Calu3 (cell line): ENCODE results near the gene ANKS6. TPM values are rescaled to one million over a fixed set of nuclear protein-coding genes. Genes with fewer than 3 reads are reported as not detected.

ENCODE experiments used
- BruUV-seq: library from RNA; stranded (reverse); fragments of 400-500 nt; replicated peaks from 2 replicates; lab custom pipeline; 2021; lab: Mats Ljungman, UMichigan
- CTCF ChIA-PET: fragments of 300-600 bp; sonication (Branson Sonifier 250); formaldehyde crosslinking; loops from one replicate; lab custom pipeline; 2022; ENCODE audit warnings: antibody characterized with exemption; lab: Charles Lee
- DNase-seq: peaks from one replicate; pipeline ENCODE4 v3.0.0; 2022
- H3K27ac Mint-ChIP-seq: one replicate; pipeline ENCODE4 v1.8.0; 2022; ENCODE audit warnings: mixed read lengths; ENCODE audit not compliant: unreplicated experiment
- H3K27me3 Mint-ChIP-seq: one replicate; pipeline ENCODE4 v1.8.0; 2022; ENCODE audit warnings: mixed read lengths; ENCODE audit not compliant: unreplicated experiment
- H3K36me3 Mint-ChIP-seq: one replicate; pipeline ENCODE4 v1.8.0; 2022; ENCODE audit warnings: mild to moderate bottlenecking, moderate library complexity, mixed read lengths; ENCODE audit not compliant: insufficient read depth, unreplicated experiment
- H3K4me1 Mint-ChIP-seq: one replicate; pipeline ENCODE4 v1.8.0; 2022; ENCODE audit warnings: mild to moderate bottlenecking, low read depth, mixed read lengths; ENCODE audit not compliant: unreplicated experiment
- H3K4me3 Mint-ChIP-seq: one replicate; pipeline ENCODE4 v1.8.0; 2022; ENCODE audit warnings: mild to moderate bottlenecking, low read depth, moderate library complexity, mixed read lengths; ENCODE audit not compliant: unreplicated experiment
- H3K9me3 Mint-ChIP-seq: one replicate; pipeline ENCODE4 v1.8.0; 2022; ENCODE audit warnings: low read depth, mixed read lengths; ENCODE audit not compliant: unreplicated experiment
- intact Hi-C: fragments of 100-400 bp; cut with micrococcal nuclease; formaldehyde crosslinking; loops from one replicate; pipeline ENCODE4 v1.10.0; 2022; ENCODE audit not compliant: unreplicated experiment
- total RNA-seq: library from RNA; stranded (reverse); gene quantifications from 2 replicates; pipeline ENCODE4 v1.2.3, GENCODE V29; 2022
- TF ChIP-seq, protein P1 (sequence below): fragments of 200-600 bp; IDR thresholded peaks from one replicate; pipeline ENCODE4 v1.8.0; 2022; ENCODE audit warnings: antibody characterized with exemption; ENCODE audit not compliant: unreplicated experiment

Gene ANKS6
- total RNA-seq, 1 experiment from 2014 or later: 31.5 TPM

DNA sequence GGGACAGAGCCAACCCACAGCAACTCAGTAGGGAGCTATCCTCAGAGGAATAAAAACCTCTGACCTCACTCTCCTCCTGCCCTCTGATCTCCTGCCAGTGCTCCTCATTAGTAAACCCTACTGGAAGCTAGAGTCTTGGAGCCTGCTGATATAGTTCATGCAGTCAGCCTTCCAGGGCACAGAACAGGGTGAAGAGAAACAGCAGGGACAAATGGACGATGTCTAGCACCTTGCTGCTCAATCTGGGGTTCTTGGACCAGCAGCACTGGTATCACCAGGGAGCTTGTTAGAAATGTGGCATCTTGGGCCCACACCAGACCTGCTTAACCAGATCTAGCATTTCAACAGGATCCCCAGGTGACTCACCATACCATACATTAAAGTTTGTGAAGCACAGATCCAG is 5.6 kb upstream of the ANKS6 start:
- TF ChIP-seq, protein P1, sequence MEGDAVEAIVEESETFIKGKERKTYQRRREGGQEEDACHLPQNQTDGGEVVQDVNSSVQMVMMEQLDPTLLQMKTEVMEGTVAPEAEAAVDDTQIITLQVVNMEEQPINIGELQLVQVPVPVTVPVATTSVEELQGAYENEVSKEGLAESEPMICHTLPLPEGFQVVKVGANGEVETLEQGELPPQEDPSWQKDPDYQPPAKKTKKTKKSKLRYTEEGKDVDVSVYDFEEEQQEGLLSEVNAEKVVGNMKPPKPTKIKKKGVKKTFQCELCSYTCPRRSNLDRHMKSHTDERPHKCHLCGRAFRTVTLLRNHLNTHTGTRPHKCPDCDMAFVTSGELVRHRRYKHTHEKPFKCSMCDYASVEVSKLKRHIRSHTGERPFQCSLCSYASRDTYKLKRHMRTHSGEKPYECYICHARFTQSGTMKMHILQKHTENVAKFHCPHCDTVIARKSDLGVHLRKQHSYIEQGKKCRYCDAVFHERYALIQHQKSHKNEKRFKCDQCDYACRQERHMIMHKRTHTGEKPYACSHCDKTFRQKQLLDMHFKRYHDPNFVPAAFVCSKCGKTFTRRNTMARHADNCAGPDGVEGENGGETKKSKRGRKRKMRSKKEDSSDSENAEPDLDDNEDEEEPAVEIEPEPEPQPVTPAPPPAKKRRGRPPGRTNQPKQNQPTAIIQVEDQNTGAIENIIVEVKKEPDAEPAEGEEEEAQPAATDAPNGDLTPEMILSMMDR: no peak
- no TSS peak for BruUV-seq
- H3K9me3 Mint-ChIP-seq: no peaks in the 10 kb centered on the region
- no peaks in the 10 kb centered on the region for H3K27me3 Mint-ChIP-seq
- intact Hi-C loops: no loop called here
- no peak overlapping the region for H3K27ac Mint-ChIP-seq
- H3K4me1 Mint-ChIP-seq: peaks cover 9% of the 10 kb centered on the region
- CTCF ChIA-PET: no interaction called here
- DNase-seq: no peak
- peaks cover 3% of the 10 kb centered on the region for H3K36me3 Mint-ChIP-seq
- H3K4me3 Mint-ChIP-seq: no peak overlapping the region

DNA sequence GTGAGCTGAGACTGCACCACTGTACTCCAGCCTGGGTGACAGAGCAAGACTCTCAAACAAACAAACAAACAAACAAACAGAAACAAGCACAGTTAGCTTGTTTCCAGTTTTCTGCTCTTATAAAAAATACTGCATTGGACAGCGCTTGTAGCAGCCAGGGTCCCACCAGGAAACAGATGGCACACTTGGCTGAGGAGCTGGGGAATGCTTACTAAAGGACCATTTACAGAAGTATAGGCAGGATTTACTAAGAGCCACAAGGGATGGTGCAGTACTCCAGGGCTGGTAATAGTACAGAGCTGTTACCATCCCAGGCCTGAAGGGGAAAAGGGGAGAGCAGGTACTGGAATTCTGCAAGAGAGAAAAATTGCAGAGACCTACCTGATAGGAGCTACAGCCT is 5.2 kb upstream of the ANKS6 start:
- peaks cover 3% of the 10 kb centered on the region for H3K36me3 Mint-ChIP-seq
- BruUV-seq: no TSS peak
- peaks cover 9% of the 10 kb centered on the region for H3K4me1 Mint-ChIP-seq
- TF ChIP-seq, protein P1: no peak
- no peaks in the 10 kb centered on the region for H3K27me3 Mint-ChIP-seq
- CTCF ChIA-PET: no interaction called here
- intact Hi-C loops: no loop called here
- no peak overlapping the region for H3K4me3 Mint-ChIP-seq
- H3K27ac Mint-ChIP-seq: no peak overlapping the region
- no peaks in the 10 kb centered on the region for H3K9me3 Mint-ChIP-seq
- no peak for DNase-seq

DNA sequence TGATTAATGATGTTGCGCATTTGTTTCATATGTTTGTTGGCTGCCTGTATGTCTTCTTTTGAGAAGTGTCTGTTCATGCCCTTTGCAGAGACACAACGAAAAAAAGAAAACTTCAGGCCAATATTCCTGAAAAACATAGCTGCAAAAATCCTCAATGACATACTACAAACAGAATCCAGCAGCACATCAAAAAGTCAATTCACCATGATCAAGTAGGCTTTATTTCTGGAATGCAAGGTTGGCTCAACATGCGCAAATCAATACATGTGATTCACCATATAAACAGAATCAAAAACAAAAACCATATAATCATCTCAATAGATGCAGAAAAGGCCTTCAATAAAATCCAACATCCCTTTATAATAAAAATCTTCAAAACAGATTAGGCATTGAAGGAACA is 1.9 kb upstream of the ANKS6 start:
- peaks cover 22% of the 10 kb centered on the region for H3K4me1 Mint-ChIP-seq
- intact Hi-C loops: no loop called here
- H3K27me3 Mint-ChIP-seq: no peaks in the 10 kb centered on the region
- CTCF ChIA-PET: no interaction called here
- H3K9me3 Mint-ChIP-seq: no peaks in the 10 kb centered on the region
- no peak for DNase-seq
- TF ChIP-seq, protein P1: no peak
- no peak overlapping the region for H3K4me3 Mint-ChIP-seq
- BruUV-seq: no TSS peak
- H3K27ac Mint-ChIP-seq: no peak overlapping the region
- peaks cover 8% of the 10 kb centered on the region for H3K36me3 Mint-ChIP-seq

- no peaks in the 10 kb centered on the region for H3K27me3 Mint-ChIP-seq
- H3K27ac Mint-ChIP-seq: no peak overlapping the region
- H3K9me3 Mint-ChIP-seq: no peaks in the 10 kb centered on the region
- intact Hi-C loops: no loop called here
- TF ChIP-seq, protein P1: no peak
- H3K4me1 Mint-ChIP-seq: peaks cover 23% of the 10 kb centered on the region
- peak overlapping the region; percentile 74 for H3K4me3 Mint-ChIP-seq
- CTCF ChIA-PET: interaction anchor here (0.6 kb wide), 1 partner anchor 1352 kb away, joined by 5 read pairs; no protein-coding TSS in a partner anchor
- peaks cover 8% of the 10 kb centered on the region for H3K36me3 Mint-ChIP-seq
- no peak for DNase-seq
- no TSS peak for BruUV-seq
Measured at GRCh38 chr9:98797491-98797890, 1.1 kb upstream of the ANKS6 start.
